Measurements from ENCODE around the gene VIM. TPM values are rescaled to one million over a fixed set of nuclear protein-coding genes. Genes with fewer than 3 reads are reported as not detected.
A peak's percentile ranks its signal among the peaks of the same experiment; 100 is the strongest.

VIM gene
- polyA plus RNA-seq, 1 donor (not counting 4 experiments of a cell fraction or from before 2014, with no cell fraction given), result 495 TPM

GRCh38 chr10:17229967-17230682 is 2.1 kb downstream of the VIM start:
- Histone ChIP-seq H3K9ac (ENCODE audit: control insufficient read depth, extremely low read depth, insufficient read depth, low read length) (peak overlapping the region; percentile 88), H3K27ac (ENCODE audit: control insufficient read depth, insufficient read depth, low read length) (peak overlapping the region; percentile 86), H3K9me1 (ENCODE audit: control insufficient read depth, extremely low read depth, insufficient read depth, low read length) (no peaks in the 10 kb centered on the region), H4K20me1 (ENCODE audit: control insufficient read depth, extremely low read depth, insufficient read depth, low read length) (peaks cover 10% of the 10 kb centered on the region), H3K36me3 (ENCODE audit: control insufficient read depth in 2 of 2, extremely low read depth in 1 of 2, insufficient read depth in 2 of 2, low read length in 2 of 2) (peaks cover 10 to 11% of the 10 kb centered on the region in 2 experiments), H3K4me3 (ENCODE audit: control insufficient read depth in 2 of 3, extremely low read depth in 1 of 3, insufficient read depth in 2 of 3, low read depth in 1 of 3, low read length in 3 of 3) (peak overlapping the region; percentile 65 to 97 (median 86)), H3K4me2 (ENCODE audit: control insufficient read depth, extremely low read depth, insufficient read depth, low read depth, low read length) (peak overlapping the region; percentile 91), H3K4me1 (ENCODE audit: control insufficient read depth, extremely low read depth, insufficient read depth, low read length) (peaks cover 22% of the 10 kb centered on the region), H2AFZ (ENCODE audit: control insufficient read depth, low read length) (peak overlapping the region; percentile 75), H3K27me3 (ENCODE audit: control insufficient read depth, extremely low read depth, insufficient read depth, low read length) (no peaks in the 10 kb centered on the region), H3K79me2 (ENCODE audit: control insufficient read depth, insufficient read depth, low read length) (peaks cover 25% of the 10 kb centered on the region), H3K9me3 (ENCODE audit: control insufficient read depth, low read depth, low read length) (no peaks in the 10 kb centered on the region)
- dilution Hi-C loops (cut with MboI; ENCODE audit: extremely low pct_ligation_motif_present, low sequenced_read_pairs), result no loop called here
- no peak for DNase-seq (ENCODE audit: low read depth, low spot score)
- TF ChIP-seq, protein P1, sequence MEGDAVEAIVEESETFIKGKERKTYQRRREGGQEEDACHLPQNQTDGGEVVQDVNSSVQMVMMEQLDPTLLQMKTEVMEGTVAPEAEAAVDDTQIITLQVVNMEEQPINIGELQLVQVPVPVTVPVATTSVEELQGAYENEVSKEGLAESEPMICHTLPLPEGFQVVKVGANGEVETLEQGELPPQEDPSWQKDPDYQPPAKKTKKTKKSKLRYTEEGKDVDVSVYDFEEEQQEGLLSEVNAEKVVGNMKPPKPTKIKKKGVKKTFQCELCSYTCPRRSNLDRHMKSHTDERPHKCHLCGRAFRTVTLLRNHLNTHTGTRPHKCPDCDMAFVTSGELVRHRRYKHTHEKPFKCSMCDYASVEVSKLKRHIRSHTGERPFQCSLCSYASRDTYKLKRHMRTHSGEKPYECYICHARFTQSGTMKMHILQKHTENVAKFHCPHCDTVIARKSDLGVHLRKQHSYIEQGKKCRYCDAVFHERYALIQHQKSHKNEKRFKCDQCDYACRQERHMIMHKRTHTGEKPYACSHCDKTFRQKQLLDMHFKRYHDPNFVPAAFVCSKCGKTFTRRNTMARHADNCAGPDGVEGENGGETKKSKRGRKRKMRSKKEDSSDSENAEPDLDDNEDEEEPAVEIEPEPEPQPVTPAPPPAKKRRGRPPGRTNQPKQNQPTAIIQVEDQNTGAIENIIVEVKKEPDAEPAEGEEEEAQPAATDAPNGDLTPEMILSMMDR (optimal IDR thresholded peaks at IDR 0.05 in 1 of 3, IDR thresholded peaks at IDR 0.05 in 1 of 3, conservative IDR thresholded peaks at IDR 0.05 in 1 of 3; ENCODE audit: extremely low read depth in 1 of 3, insufficient read depth in 2 of 3, low read length in 3 of 3), result peak in 2 of 3 experiments; percentile 9 to 13
- TF ChIP-seq EZH2 (IDR thresholded peaks at IDR 0.05; ENCODE audit: low read length), result no peak
- FAIRE-seq, result peak; percentile 46

- dilution Hi-C loops (cut with MboI; ENCODE audit: extremely low pct_ligation_motif_present, low sequenced_read_pairs), result no loop called here
- H3K9ac ChIP-seq (ENCODE audit: control insufficient read depth, extremely low read depth, insufficient read depth, low read length), result no peak overlapping the region
- no peaks in the 10 kb centered on the region for H3K9me1 ChIP-seq (ENCODE audit: control insufficient read depth, extremely low read depth, insufficient read depth, low read length)
- H3K27ac ChIP-seq (ENCODE audit: control insufficient read depth, insufficient read depth, low read length), result no peak overlapping the region
- peak overlapping the region in 1 of 3 experiments; percentile 25 for H3K4me3 ChIP-seq (ENCODE audit: control insufficient read depth in 2 of 3, extremely low read depth in 1 of 3, insufficient read depth in 2 of 3, low read depth in 1 of 3, low read length in 3 of 3)
- DNase-seq (ENCODE audit: low read depth, low spot score) (no peak), FAIRE-seq (no peak)
- H3K4me2 ChIP-seq (ENCODE audit: control insufficient read depth, extremely low read depth, insufficient read depth, low read depth, low read length), result peak overlapping the region; percentile 6
- peaks cover 19% of the 10 kb centered on the region for H3K4me1 ChIP-seq (ENCODE audit: control insufficient read depth, extremely low read depth, insufficient read depth, low read length)
- TF ChIP-seq, protein P1 (optimal IDR thresholded peaks at IDR 0.05 in 1 of 3, IDR thresholded peaks at IDR 0.05 in 1 of 3, conservative IDR thresholded peaks at IDR 0.05 in 1 of 3; ENCODE audit: extremely low read depth in 1 of 3, insufficient read depth in 2 of 3, low read length in 3 of 3), result no peak
- TF ChIP-seq EZH2 (IDR thresholded peaks at IDR 0.05; ENCODE audit: low read length), result no peak
- H3K79me2 ChIP-seq (ENCODE audit: control insufficient read depth, insufficient read depth, low read length), result peaks cover 25% of the 10 kb centered on the region
- H3K27me3 ChIP-seq (ENCODE audit: control insufficient read depth, extremely low read depth, insufficient read depth, low read length), result no peaks in the 10 kb centered on the region
- peaks cover 10% of the 10 kb centered on the region for H4K20me1 ChIP-seq (ENCODE audit: control insufficient read depth, extremely low read depth, insufficient read depth, low read length)
- no peak overlapping the region for H2AFZ ChIP-seq (ENCODE audit: control insufficient read depth, low read length)
- H3K9me3 ChIP-seq (ENCODE audit: control insufficient read depth, low read depth, low read length), result no peaks in the 10 kb centered on the region
- H3K36me3 ChIP-seq (ENCODE audit: control insufficient read depth in 2 of 2, extremely low read depth in 1 of 2, insufficient read depth in 2 of 2, low read length in 2 of 2), result peaks cover 14% of the 10 kb centered on the region in 2 experiments
These were observed 3.7 kb downstream of the VIM start for GRCh38 chr10:17231788-17232187.

All from keratinocyte (primary cell).